Suppressor macrophage (primary cell): Measurements from ENCODE around the gene PRDM5.
"Not testable (repeated sequence)": the region's sequence is repeated elsewhere in the genome, so short reads cannot be mapped to it uniquely, and the experiment has no call there.

ENCODE experiments used
- DNase-seq, 4 experiments: peaks; one replicate each; pipeline ENCODE4 v3.0.0-alpha.2; 2020 to 2022

PRDM5 gene

GRCh38 chr4:120749445-120750151 lies 172.9 kb downstream of the PRDM5 start:
- no peak for DNase-seq

- DNase-seq: not testable (repeated sequence)
Observed at GRCh38 chr4:120741636-120742035, 180.9 kb downstream of the PRDM5 start.

- DNase-seq: no peak
Observed at GRCh38 chr4:120736312-120736711, 186.2 kb downstream of the PRDM5 start.

- DNase-seq: no peak
Observed at GRCh38 chr4:120733968-120734367, 188.6 kb downstream of the PRDM5 start.

DNA sequence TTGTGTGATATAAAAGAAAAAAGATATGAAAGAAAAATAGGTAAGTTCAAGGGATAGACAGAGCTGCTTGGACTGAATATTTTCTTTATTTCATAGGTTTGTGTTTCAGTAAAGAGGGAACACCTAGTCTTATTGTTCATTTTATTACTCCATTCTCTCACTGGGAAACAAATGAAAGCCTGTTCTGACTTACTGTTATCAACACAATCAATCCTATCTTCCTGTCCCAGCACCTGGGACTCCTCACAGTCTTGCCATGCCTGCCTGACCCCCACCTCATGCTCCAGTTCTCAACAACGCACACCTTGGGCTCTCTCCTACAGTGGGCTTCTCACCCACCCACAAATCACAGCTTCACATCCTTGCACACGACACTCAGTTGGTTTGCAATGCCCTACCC lies 189.5 kb downstream of the PRDM5 start:
- no peak for DNase-seq

DNA sequence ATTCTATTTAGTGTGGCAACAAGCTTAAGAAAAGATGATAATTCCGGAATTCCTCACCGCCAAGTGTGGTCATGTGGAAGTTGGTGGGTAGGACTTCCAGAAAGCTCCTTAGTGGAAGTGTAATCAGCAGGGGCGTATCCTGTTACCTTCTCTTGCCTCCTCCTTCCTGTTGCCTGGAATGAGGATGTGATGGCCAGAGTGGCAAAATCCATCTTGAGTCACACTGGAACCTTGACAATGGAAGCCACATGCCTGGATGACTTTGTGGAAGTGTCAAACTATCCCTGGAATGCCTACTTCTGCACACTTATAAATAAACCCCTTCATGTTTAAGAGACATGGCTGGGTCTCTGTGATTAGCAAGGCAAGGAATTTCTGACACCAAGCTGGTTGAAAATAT lies 191.0 kb downstream of the PRDM5 start:
- no peak for DNase-seq

- no peak for DNase-seq
Observed at GRCh38 chr4:120730777-120731320, 191.7 kb downstream of the PRDM5 start.

GRCh38 chr4:120728892-120729675 lies 193.4 kb downstream of the PRDM5 start:
- DNase-seq: no peak

GRCh38 chr4:120725639-120726580 lies 196.6 kb downstream of the PRDM5 start:
- DNase-seq: no peak

- DNase-seq: no peak
Observed at GRCh38 chr4:120724656-120725055, 197.9 kb downstream of the PRDM5 start.

- peak in 1 of 4 experiments; percentile 26 for DNase-seq
Observed at GRCh38 chr4:120723986-120724385, 198.5 kb downstream of the PRDM5 start.

DNA sequence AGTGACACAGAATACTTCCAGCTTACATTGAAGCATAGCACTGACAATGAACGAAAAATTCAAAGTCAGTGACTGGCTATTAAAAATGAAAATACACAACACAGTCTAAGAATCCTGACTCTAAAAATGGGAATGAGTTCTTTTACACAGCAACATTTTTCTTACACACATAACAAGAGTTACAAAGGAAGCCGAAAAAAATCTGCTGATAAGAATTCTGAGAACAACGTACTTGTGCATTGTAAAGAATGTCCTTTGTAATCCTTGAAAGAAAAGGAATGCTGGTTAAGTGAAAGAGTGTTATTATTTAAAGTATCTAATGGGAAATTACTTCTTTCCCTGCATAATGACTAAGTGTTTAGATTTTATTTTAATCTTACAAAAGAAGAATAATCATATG lies 199.4 kb downstream of the PRDM5 start:
- DNase-seq: no peak

- DNase-seq: no peak
Observed at GRCh38 chr4:120722655-120723054, 199.9 kb downstream of the PRDM5 start.

GRCh38 chr4:120720354-120720934 lies 202.1 kb downstream of the PRDM5 start:
- DNase-seq: peak in 1 of 4 experiments; percentile 13

DNA sequence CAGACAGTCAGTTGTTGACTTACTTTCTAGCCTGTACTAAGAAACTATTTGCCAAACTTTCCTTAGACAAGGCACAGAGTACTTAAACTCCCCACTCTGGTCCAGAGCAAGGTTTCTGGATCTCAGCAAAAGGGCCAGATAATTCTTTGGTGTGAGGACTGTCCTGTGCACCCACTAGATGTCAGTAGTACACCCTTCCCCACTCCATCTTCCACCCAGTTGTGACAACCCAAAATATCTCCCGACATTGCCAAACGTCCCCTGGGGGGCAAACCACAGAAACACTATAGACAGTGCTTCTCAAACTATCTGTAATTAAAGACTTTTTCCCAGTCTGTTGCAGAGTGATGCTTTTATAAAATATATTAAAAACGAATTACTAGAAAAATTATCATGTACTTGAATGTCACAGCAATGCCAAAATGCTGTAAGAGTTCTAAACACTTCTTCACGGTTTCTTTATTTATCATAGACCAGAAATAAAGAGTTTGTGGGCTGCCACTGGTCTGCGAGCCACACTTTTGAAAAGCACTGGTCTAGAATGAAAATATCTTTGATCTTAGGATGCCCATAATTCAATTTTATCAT lies 203.5 kb downstream of the PRDM5 start:
- DNase-seq: peak; percentile 24 to 47 (median 34)

GRCh38 chr4:120716346-120716745 lies 206.2 kb downstream of the PRDM5 start:
- DNase-seq: no peak

DNA sequence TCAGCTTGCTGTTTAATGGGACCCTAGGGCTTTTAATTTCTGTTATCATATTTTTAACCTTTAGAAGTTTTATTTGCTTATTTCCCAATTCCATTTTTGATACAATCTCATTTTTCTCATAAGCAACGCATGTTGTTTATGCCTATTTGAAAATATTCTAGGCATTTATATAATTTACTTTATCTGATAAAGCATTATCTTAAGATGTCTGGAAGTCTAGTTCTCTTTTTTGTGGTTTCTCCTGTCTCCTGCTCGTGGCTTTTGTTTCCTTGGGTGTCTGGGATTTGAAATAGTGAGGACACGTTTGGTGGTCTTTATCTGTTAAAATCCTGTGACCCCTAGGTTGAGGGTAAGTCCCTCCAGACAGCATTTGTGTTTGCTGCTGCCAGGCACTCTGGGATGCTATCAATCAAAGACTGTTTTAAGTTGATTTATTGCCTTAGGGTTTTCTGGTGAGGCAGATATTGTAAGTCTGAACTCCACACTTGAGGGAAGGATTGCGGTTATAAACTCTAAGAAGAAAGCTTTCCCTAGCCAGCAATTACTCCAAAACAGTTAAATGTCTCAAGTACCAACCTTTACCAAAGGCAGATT lies 208.0 kb downstream of the PRDM5 start:
- DNase-seq: no peak

GRCh38 chr4:120709991-120710390 lies 212.5 kb downstream of the PRDM5 start:
- no peak for DNase-seq

DNA sequence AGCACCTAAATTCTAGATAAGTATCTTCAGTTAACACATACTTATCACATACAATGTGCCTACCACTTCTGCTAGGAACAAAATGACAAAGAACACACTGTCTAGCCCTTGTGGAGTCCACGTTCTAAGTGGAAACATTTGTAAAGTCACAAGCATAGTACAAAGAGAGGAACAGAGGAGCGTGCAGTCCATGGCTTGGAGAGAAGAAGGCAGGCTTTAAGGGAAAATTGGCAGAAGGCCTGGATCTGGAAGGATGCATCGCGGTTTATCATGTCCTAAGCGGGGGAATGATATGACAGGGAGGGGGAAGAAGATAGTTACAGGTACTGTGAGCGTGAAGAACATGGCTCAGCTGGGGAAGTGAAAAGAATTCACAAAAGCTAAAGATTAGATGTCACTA lies 218.0 kb downstream of the PRDM5 start:
- no peak for DNase-seq

GRCh38 chr4:120703908-120704307 lies 218.6 kb downstream of the PRDM5 start:
- DNase-seq: peak in 3 of 4 experiments; percentile 45 to 48 (median 46)

DNA sequence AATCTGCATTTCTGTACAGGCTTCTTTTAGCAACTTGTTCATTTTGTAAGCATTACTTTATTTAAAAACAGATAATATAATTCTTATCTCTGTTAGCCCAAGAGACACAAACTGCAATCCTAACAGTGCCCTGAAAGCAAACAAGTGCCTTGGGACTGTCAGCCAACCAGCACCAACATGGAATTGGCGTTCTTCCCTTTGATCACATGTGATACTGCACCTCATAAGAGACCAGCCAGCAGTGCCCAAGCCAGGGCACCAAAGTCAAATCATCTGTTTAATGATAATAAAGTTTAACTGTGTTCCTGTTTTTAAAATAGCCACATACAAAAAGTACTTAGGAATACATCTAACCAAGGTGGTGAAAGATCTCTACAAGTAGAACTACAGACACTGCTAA lies 223.2 kb downstream of the PRDM5 start:
- DNase-seq: no peak
